GM12878 (cell line): ENCODE data around the gene STXBP2. TPM values are rescaled to one million over a fixed set of nuclear protein-coding genes. Genes with fewer than 3 reads are reported as not detected.

Experiments
- ATAC-seq: fragments of 200-7000 bp; cut with Tn5 transposase; 3 replicates; pipeline ENCODE4 v1.9.1; 2020; ENCODE audit warnings: mild to moderate bottlenecking, moderate library complexity
- BruUV-seq: library from RNA; stranded (reverse); fragments of 400-500 nt; replicated peaks from 2 replicates; lab custom pipeline; 2021; lab: Mats Ljungman, UMichigan
- CTCF ChIA-PET: fragments of 300-600 bp; sonication (Branson Sonifier 250); formaldehyde crosslinking; extraction: SDS; loops from one replicate; lab custom pipeline; 2021; ENCODE audit warnings: inconsistent platforms; lab: Yijun Ruan, JAX
- POLR2A ChIA-PET: fragments of 350-600 bp; formaldehyde crosslinking; extraction: SDS; loops from one replicate; lab custom pipeline; 2021; ENCODE audit warnings: inconsistent platforms; lab: Charles Lee
- RAD21 ChIA-PET: fragments of 300-600 bp; sonication (Branson Sonifier 250); formaldehyde crosslinking; loops from one replicate; lab custom pipeline; 2023; ENCODE audit warnings: antibody characterized with exemption; ENCODE audit not compliant: unreplicated experiment; lab: Charles Lee
- SMC1A ChIA-PET: fragments of 300-600 bp; sonication (Branson Sonifier 250); formaldehyde crosslinking; loops from one replicate; lab custom pipeline; 2023; ENCODE audit not compliant: unreplicated experiment, uncharacterized antibody; lab: Charles Lee
- DNase-seq: peaks from one replicate; pipeline ENCODE4 v3.0.0-alpha.2; 2011; ENCODE audit warnings: low read depth, low spot score
- FAIRE-seq: peaks from 3 replicates; lab custom pipeline; 2011; peaks lifted over from hg19 to GRCh38; lab: Jason Lieb, UNC
- H2AFZ ChIP-seq: 2 replicates; pipeline ENCODE4 v1.6.0; 2011; ENCODE audit warnings: low read depth, low read length, control low read depth; ENCODE audit not compliant: control insufficient read depth
- H3K27ac ChIP-seq: 2 replicates; pipeline ENCODE4 v1.5.1; 2011; ENCODE audit warnings: control low read depth; ENCODE audit not compliant: control insufficient read depth, insufficient read depth
- H3K27me3 ChIP-seq, 2 experiments: replicated peaks in 1 of 2; 2 replicates each; pipeline versions ENCODE4 v1.6.0 to v1.6.1; 2011; ENCODE audit warnings: low read length in 1 of 2; ENCODE audit not compliant: control insufficient read depth in 2 of 2, insufficient read depth in 2 of 2
- H3K36me3 ChIP-seq, 2 experiments: 2 replicates each; pipeline ENCODE4 v1.5.1; 2011; ENCODE audit warnings: low read length in 1 of 2; ENCODE audit not compliant: control insufficient read depth in 2 of 2, insufficient read depth in 2 of 2
- H3K4me1 ChIP-seq: 2 replicates; pipeline ENCODE4 v1.6.1; 2011; ENCODE audit warnings: mild to moderate bottlenecking, low read length, moderate library complexity, mixed read lengths; ENCODE audit not compliant: control insufficient read depth, insufficient read depth
- H3K4me2 ChIP-seq: 2 replicates; pipeline ENCODE4 v1.6.0; 2011; ENCODE audit warnings: control low read depth; ENCODE audit not compliant: control insufficient read depth, insufficient read depth
- H3K4me3 ChIP-seq: fragments of 200-600 bp; sonication (generic); 2 replicates; pipeline ENCODE4 v1.5.1; 2016
- H3K79me2 ChIP-seq: 2 replicates; pipeline ENCODE4 v1.6.0; 2011; ENCODE audit warnings: low read length; ENCODE audit not compliant: control insufficient read depth, insufficient read depth
- H3K9ac ChIP-seq: 2 replicates; pipeline ENCODE4 v1.8.0; 2011; ENCODE audit warnings: low read length, control low read depth, mixed read lengths; ENCODE audit not compliant: control insufficient read depth, insufficient read depth
- H3K9me3 ChIP-seq: replicated peaks from 3 replicates; pipeline ENCODE4 v1.5.1; 2011; ENCODE audit warnings: mild to moderate bottlenecking, low read length; ENCODE audit not compliant: control insufficient read depth, insufficient read depth
- H4K20me1 ChIP-seq: 2 replicates; pipeline ENCODE4 v1.6.0; 2011; ENCODE audit not compliant: control insufficient read depth, insufficient read depth
- BACH1 ChIP-seq: fragments of 450-650 bp; IDR thresholded peaks from 2 replicates; pipeline ENCODE4 v1.6.1; 2017; ENCODE audit warnings: mild to moderate bottlenecking, borderline replicate concordance
- BHLHE40 ChIP-seq, 2 experiments: fragments of 450-650 bp in 1 of 2; IDR thresholded peaks; 2 replicates each; pipeline ENCODE4 v1.6.1; 2011 to 2017; ENCODE audit warnings: low read depth in 2 of 2, borderline replicate concordance in 1 of 2, improper control_type of control experiment in 1 of 2, low read length in 1 of 2, mild to moderate bottlenecking in 1 of 2
- DPF2 ChIP-seq: fragments of 450-650 bp; IDR thresholded peaks from 2 replicates; pipeline ENCODE4 v1.6.1; 2017; ENCODE audit warnings: mild to moderate bottlenecking
- MEF2A ChIP-seq: IDR thresholded peaks from 2 replicates; pipeline ENCODE4 v1.6.1; 2011; ENCODE audit warnings: low read depth, mild to moderate bottlenecking, low read length, moderate library complexity; ENCODE audit not compliant: insufficient read depth
- MYC ChIP-seq: IDR thresholded peaks from 2 replicates; pipeline ENCODE4 v1.6.1; 2011; ENCODE audit warnings: mild to moderate bottlenecking, low read length, moderate library complexity, inconsistent platforms; ENCODE audit not compliant: insufficient read depth, insufficient replicate concordance, insufficient read length, severe bottlenecking
- POLR2A ChIP-seq: IDR thresholded peaks from 2 replicates; pipeline ENCODE4 v1.6.1; 2011; ENCODE audit warnings: low read depth, mild to moderate bottlenecking, low read length
- POLR2AphosphoS2 ChIP-seq: IDR thresholded peaks from 2 replicates; pipeline ENCODE4 v1.6.1; 2011; ENCODE audit warnings: low read depth, mild to moderate bottlenecking, low read length, improper control_type of control experiment, moderate library complexity
- RBBP5 ChIP-seq: fragments of 200-600 bp; sonication (generic); conservative IDR thresholded peaks from 2 replicates; pipeline ENCODE4 v1.6.1; 2016
- RELA ChIP-seq: fragments of 450-650 bp; IDR thresholded peaks from 2 replicates; pipeline ENCODE4 v1.8.0; 2014; ENCODE audit warnings: borderline replicate concordance; ENCODE audit not compliant: partially characterized antibody
- SMC3 ChIP-seq: IDR thresholded peaks from 2 replicates; pipeline ENCODE4 v1.6.1; 2011; ENCODE audit warnings: low read length, improper control_type of control experiment, borderline replicate concordance
- SUPT20H ChIP-seq: IDR thresholded peaks from 2 replicates; pipeline ENCODE4 v1.6.1; 2011; ENCODE audit warnings: low read depth, mild to moderate bottlenecking, low read length, moderate library complexity, borderline replicate concordance; ENCODE audit not compliant: control insufficient read depth
- TCF12 ChIP-seq: IDR thresholded peaks from 2 replicates; pipeline ENCODE4 v1.6.1; 2011; ENCODE audit warnings: low read depth, mild to moderate bottlenecking, low read length
- ZNF274 ChIP-seq: IDR thresholded peaks from one replicate; pipeline ENCODE4 v1.8.0; 2011; ENCODE audit not compliant: insufficient read length, insufficient read depth
- WGBS: methylation state at CpG from one replicate; pipeline ENCODE4 v1.1.6; 2016; ENCODE audit warnings: low lambda C conversion rate; ENCODE audit not compliant: insufficient replicate concordance, insufficient coverage; ENCODE audit errors: missing lambda C conversion rate; 5-methylcytosine and 5-hydroxymethylcytosine counted together
- in situ Hi-C: fragments of 300-500 bp; cut with MboI; formaldehyde crosslinking; loops from 9 replicates; pipeline ENCODE4 v1.14.3; 2018; ENCODE audit warnings: mixed read lengths
- intact Hi-C: fragments of 100-400 bp; cut with micrococcal nuclease; formaldehyde crosslinking; loops from one replicate; pipeline ENCODE4 v1.14.2; 2022; ENCODE audit not compliant: unreplicated experiment
- polyA plus RNA-seq, 11 experiments: library from polyadenylated mRNA; depleted of rRNA in 4 of 11; unstranded in 6 of 11; stranded (reverse) in 5 of 11; fragments of >200 nt; fragmentation: Nextera tagmentation in 4 of 11; fragmentation: Illumina TruSeq in 1 of 11; extraction: Ambion mirVana in 4 of 11; extraction: Trizol in 1 of 11; gene quantifications; 1 replicate in 1 of 11; 2 replicates in 10 of 11; pipeline versions ENCODE4 v1.2.1 to v1.2.3, GENCODE V29; 2011 to 2016; ENCODE audit warnings: inconsistent platforms in 2 of 11, missing spikeins in 2 of 11, low read depth in 1 of 11
- total RNA-seq, 4 experiments: library from RNA; depleted of rRNA in 3 of 4; stranded (reverse); fragments of >200 nt in 3 of 4; fragmentation: Illumina TruSeq in 1 of 4; extraction: Trizol in 1 of 4; gene quantifications; 2 replicates each; pipeline versions ENCODE4 v1.2.1 to v1.2.3, GENCODE V29; 2013 to 2021
- TF ChIP-seq, protein P1 (sequence below): IDR thresholded peaks from 2 replicates; pipeline ENCODE4 v1.6.1; 2011; ENCODE audit warnings: low read depth, low read length, improper control_type of control experiment, borderline replicate concordance

Gene STXBP2
- total and polyA plus RNA-seq, 10 of the 15 experiments (the other 5 are each of a cell fraction or from before 2014, with no cell fraction given) = 2.6 to 111 (median 61.4) TPM

DNA sequence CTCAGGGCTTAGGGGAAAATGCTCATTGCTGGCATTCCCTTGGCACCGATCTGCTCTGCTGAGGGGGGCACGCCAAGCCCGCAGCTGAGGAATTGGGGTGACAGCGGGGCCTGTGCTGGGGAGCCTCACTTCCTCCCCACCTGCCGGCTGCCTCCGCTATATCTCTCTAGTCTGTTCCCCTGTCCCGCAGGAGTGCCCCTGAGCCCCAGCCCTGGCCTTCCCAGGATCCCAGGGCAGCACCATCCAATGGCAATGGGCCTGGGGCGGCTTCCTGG lies 9.5 kb downstream of the STXBP2 start:
- H3K4me2 ChIP-seq = no peak overlapping the region
- BruUV-seq = no TSS peak
- CTCF ChIA-PET = no interaction called here

DNA sequence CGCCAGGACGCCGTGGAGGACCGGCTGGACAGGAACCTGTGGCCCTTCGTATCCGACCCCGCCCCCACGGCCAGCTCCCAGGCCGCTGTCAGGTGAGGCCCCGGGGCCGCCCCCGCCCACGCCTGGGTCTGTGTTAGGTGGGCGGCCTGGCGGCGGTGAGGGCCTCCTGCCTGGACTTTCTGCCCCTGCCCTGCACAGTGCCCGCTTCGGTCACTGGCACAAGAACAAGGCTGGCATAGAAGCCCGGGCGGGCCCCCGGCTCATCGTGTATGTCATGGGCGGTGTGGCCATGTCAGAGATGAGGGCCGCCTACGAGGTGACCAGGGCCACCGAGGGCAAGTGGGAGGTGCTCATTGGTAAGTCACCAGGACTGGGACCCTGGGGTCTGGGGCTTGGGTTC lies 10.2 kb downstream of the STXBP2 start:
- Histone ChIP-seq H3K36me3 (no peaks in the 10 kb centered on the region; a peak in 3 of 4 replicates), H3K4me1 (peaks cover 3% of the 10 kb centered on the region), H4K20me1 (no peaks in the 10 kb centered on the region), H3K4me3 (no peak overlapping the region), H3K9me3 (no peaks in the 10 kb centered on the region; the same call in 2 of the 3 replicates), H3K9ac (no peak overlapping the region), H3K4me2 (no peak overlapping the region), H3K27me3 (no peaks in the 10 kb centered on the region; a peak in 1 of 4 replicates), H3K27ac (no peak overlapping the region), H3K79me2 (no peaks in the 10 kb centered on the region), H2AFZ (no peak overlapping the region)
- SMC1A ChIA-PET = no interaction called here
- TF ChIP-seq TCF12 (no peak), BACH1 (no peak), SMC3 (no peak), SUPT20H (no peak), MEF2A (no peak), BHLHE40 (IDR thresholded peaks at IDR 0.05; ENCODE audit: borderline replicate concordance in 1 of 2, low read depth in 2 of 2, low read length in 1 of 2) (no peak), POLR2AphosphoS2 (no peak), DPF2 (no peak), RBBP5 (no peak), MYC (no peak), RELA (no peak)
- TF ChIP-seq, protein P1, sequence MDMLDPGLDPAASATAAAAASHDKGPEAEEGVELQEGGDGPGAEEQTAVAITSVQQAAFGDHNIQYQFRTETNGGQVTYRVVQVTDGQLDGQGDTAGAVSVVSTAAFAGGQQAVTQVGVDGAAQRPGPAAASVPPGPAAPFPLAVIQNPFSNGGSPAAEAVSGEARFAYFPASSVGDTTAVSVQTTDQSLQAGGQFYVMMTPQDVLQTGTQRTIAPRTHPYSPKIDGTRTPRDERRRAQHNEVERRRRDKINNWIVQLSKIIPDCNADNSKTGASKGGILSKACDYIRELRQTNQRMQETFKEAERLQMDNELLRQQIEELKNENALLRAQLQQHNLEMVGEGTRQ = no peak
- no peak for DNase-seq
- POLR2A ChIA-PET = no interaction called here
- BruUV-seq = no TSS peak
- CTCF ChIA-PET = no interaction called here
- in situ Hi-C loops = no loop called here
- no peak for ATAC-seq
- WGBS = 92% methylated on average over 23 of the region's 26 CpGs
- RAD21 ChIA-PET = no interaction called here
- intact Hi-C loops = no loop called here
- no peak for FAIRE-seq

More for the DNA sequence above, 9.5 kb downstream of the STXBP2 start:
- no peaks in the 10 kb centered on the region for H4K20me1 ChIP-seq
- DNase-seq (no peak), ATAC-seq (no peak)
- H2AFZ ChIP-seq = no peak overlapping the region
- TF ChIP-seq POLR2A (0 out of 2 replicates have a peak, but pooled peaks have one; percentile 15), ZNF274 (no peak)
- TF ChIP-seq, all 136 proteins: peak for 1
- intact Hi-C loops (no loop called here), in situ Hi-C loops (no loop called here)
- RAD21 ChIA-PET = no interaction called here
- H3K9ac ChIP-seq = no peak overlapping the region
- POLR2A ChIA-PET = no interaction called here
- H3K4me1 ChIP-seq = peaks cover 3% of the 10 kb centered on the region
- H3K27ac ChIP-seq = no peak overlapping the region
- WGBS = 84% methylated on average over 8 of the region's 8 CpGs
- FAIRE-seq = no peak
- H3K36me3 ChIP-seq = no peaks in the 10 kb centered on the region; a peak in 3 of 4 replicates
- no peaks in the 10 kb centered on the region for H3K79me2 ChIP-seq
- no peaks in the 10 kb centered on the region; the same call in 2 of the 3 replicates for H3K9me3 ChIP-seq
- no peaks in the 10 kb centered on the region; a peak in 1 of 4 replicates for H3K27me3 ChIP-seq
- SMC1A ChIA-PET = no interaction called here
- no peak overlapping the region for H3K4me3 ChIP-seq
